Activated B cell treated with CpG ODN at 0.5 μM for 24 hours (primary cell): ENCODE measurements around the gene DMRTC2. TPM values are rescaled to one million over a fixed set of nuclear protein-coding genes. Genes with fewer than 3 reads are reported as not detected.

ENCODE experiments used
- ATAC-seq: fragments of 200-7000 bp; cut with Tn5 transposase; one replicate; pipeline ENCODE4 v1.10.0; 2021; ENCODE audit warnings: low read depth, mild to moderate bottlenecking, moderate library complexity
- CTCF ChIA-PET: fragments of 350-600 bp; sonication (Branson Sonifier 250); formaldehyde crosslinking; loops from one replicate; lab custom pipeline; 2021; ENCODE audit warnings: antibody characterized with exemption; lab: Charles Lee
- POLR2A ChIA-PET: fragments of 350-600 bp; sonication (Branson Sonifier 250); formaldehyde crosslinking; loops from one replicate; lab custom pipeline; 2021; ENCODE audit warnings: antibody characterized with exemption; lab: Charles Lee
- DNase-seq: peaks from one replicate; pipeline ENCODE4 v3.0.0; 2022
- H3K27ac Mint-ChIP-seq: one replicate; pipeline ENCODE4 v1.8.0; 2020; ENCODE audit warnings: mixed read lengths
- H3K27me3 Mint-ChIP-seq: one replicate; pipeline ENCODE4 v1.8.0; 2021; ENCODE audit warnings: mixed read lengths
- H3K36me3 Mint-ChIP-seq: one replicate; pipeline ENCODE4 v1.8.0; 2021; ENCODE audit warnings: low read depth, mixed read lengths
- H3K4me1 Mint-ChIP-seq: one replicate; pipeline ENCODE4 v1.8.0; 2021; ENCODE audit warnings: mixed read lengths
- H3K4me3 Mint-ChIP-seq: one replicate; pipeline ENCODE4 v1.8.0; 2020; ENCODE audit warnings: mild to moderate bottlenecking, mixed read lengths
- H3K9me3 Mint-ChIP-seq: one replicate; pipeline ENCODE4 v1.8.0; 2020; ENCODE audit warnings: mixed read lengths
- CTCF ChIP-seq: fragments of 200-600 bp; IDR thresholded peaks from one replicate; pipeline ENCODE4 v1.8.0; 2022; ENCODE audit warnings: antibody characterized with exemption, mild to moderate bottlenecking
- intact Hi-C: fragments of 100-400 bp; cut with micrococcal nuclease; formaldehyde crosslinking; loops from one replicate; pipeline ENCODE4 v1.15.1; 2024
- total RNA-seq: library from RNA; stranded (reverse); gene quantifications from 2 replicates; pipeline ENCODE4 v1.2.3, GENCODE V29; 2022

Gene DMRTC2
- total RNA-seq, 1 donor from 2014 or later: not detected

- Mint-ChIP-seq H3K9me3 (no peaks in the 10 kb centered on the region), H3K36me3 (peaks cover 47% of the 10 kb centered on the region), H3K27ac (peak within 1 kb of the TSS; percentile 98), H3K27me3 (no peaks in the 10 kb centered on the region), H3K4me3 (peak within 1 kb of the TSS; percentile 98), H3K4me1 (peaks cover 89% of the 10 kb centered on the region)
- no peak for TF ChIP-seq CTCF
- peak; percentile 86 for DNase-seq
- intact Hi-C loops: loop anchor here (1.0 to 5.0 kb wide), 5 partner anchors 17 to 1265 kb away; partner anchors contain the start of genes RABAC1, RPS19 and ZNF574
- ChIA-PET POLR2A (interaction anchor here (0.5 to 11.4 kb wide), 15 partner anchors 8 to 252 kb away, joined by 3 to 279 read pairs (median 9); partner anchors contain the start of genes ARHGEF1, ERFL, RABAC1 and RPS19), CTCF (interaction anchor here (1.0 to 5.9 kb wide), 5 partner anchors 8 to 74 kb away, joined by 3 to 55 read pairs (median 3); partner anchors contain the start of gene RPS19)
- ATAC-seq: peak; percentile 72
These were observed 32.3 kb downstream of the DMRTC2 start, which contains the start of gene CD79A for GRCh38 chr19:41876847-41877832. TSS of gene CD79A (plus strand) at chr19:41877279. CDS start at chr19:41877305, 26 bp downstream.

GRCh38 chr19:41877916-41878905 is 33.4 kb downstream of the DMRTC2 start:
- ChIA-PET POLR2A (interaction anchor here (0.8 to 11.4 kb wide), 14 partner anchors 7 to 251 kb away, joined by 3 to 279 read pairs (median 8); partner anchors contain the start of genes ARHGEF1, ERFL, RABAC1 and RPS19), CTCF (interaction anchor here (1.0 to 1.6 kb wide), 3 partner anchors 7 to 73 kb away, joined by 3 to 8 read pairs (median 3); partner anchors contain the start of gene RPS19)
- TF ChIP-seq CTCF: no peak
- H3K27ac Mint-ChIP-seq: peak overlapping the region; percentile 98
- H3K4me3 Mint-ChIP-seq: peak overlapping the region; percentile 98
- H3K4me1 Mint-ChIP-seq: peaks cover 84% of the 10 kb centered on the region
- ATAC-seq: peak; percentile 4
- H3K27me3 Mint-ChIP-seq: no peaks in the 10 kb centered on the region
- intact Hi-C loops: loop anchor here (1.0 to 5.0 kb wide), 5 partner anchors 18 to 1266 kb away; partner anchors contain the start of genes RABAC1, RPS19 and ZNF574
- H3K9me3 Mint-ChIP-seq: no peaks in the 10 kb centered on the region
- no peak for DNase-seq
- H3K36me3 Mint-ChIP-seq: peaks cover 51% of the 10 kb centered on the region

GRCh38 chr19:41879080-41879479 is 34.2 kb downstream of the DMRTC2 start:
- Mint-ChIP-seq H3K27me3 (no peaks in the 10 kb centered on the region), H3K4me1 (peaks cover 75% of the 10 kb centered on the region), H3K36me3 (peaks cover 58% of the 10 kb centered on the region), H3K27ac (peak overlapping the region; percentile 98), H3K4me3 (peak overlapping the region; percentile 98), H3K9me3 (no peaks in the 10 kb centered on the region)
- ChIA-PET POLR2A (interaction anchor here (1.8 to 11.4 kb wide), 4 partner anchors 6 to 65 kb away, joined by 5 to 279 read pairs (median 224); partner anchors contain the start of genes ARHGEF1 and RPS19), CTCF (no interaction called here)
- intact Hi-C loops: loop anchor here (5.0 kb wide), 2 partner anchors 198 to 1267 kb away; partner anchors contain the start of gene ZNF574
- no peak for ATAC-seq
- DNase-seq: no peak
- TF ChIP-seq CTCF: no peak

GRCh38 chr19:41879670-41880328 is 35.0 kb downstream of the DMRTC2 start:
- ChIA-PET POLR2A (interaction anchor here (0.6 to 10.7 kb wide), 7 partner anchors 6 to 250 kb away, joined by 3 to 279 read pairs (median 3); partner anchors contain the start of genes CD79A, RPS19 and ZNF574), CTCF (no interaction called here)
- no peak for ATAC-seq
- H3K9me3 Mint-ChIP-seq: no peaks in the 10 kb centered on the region
- H3K4me1 Mint-ChIP-seq: peaks cover 75% of the 10 kb centered on the region
- H3K4me3 Mint-ChIP-seq: peak overlapping the region; percentile 98
- peaks cover 59% of the 10 kb centered on the region for H3K36me3 Mint-ChIP-seq
- no peak for TF ChIP-seq CTCF
- peak overlapping the region; percentile 98 for H3K27ac Mint-ChIP-seq
- no peak for DNase-seq
- no peaks in the 10 kb centered on the region for H3K27me3 Mint-ChIP-seq
- intact Hi-C loops: loop anchor here (5.0 to 10.0 kb wide), 3 partner anchors 198 to 1267 kb away; partner anchors contain the start of gene ZNF574
